AG10803 (cell line): ENCODE data around the gene RAI1.

Experiments used
- DNase-seq: peaks from one replicate; pipeline ENCODE4 v3.0.0; 2010; ENCODE audit warnings: low read depth
- H3K4me3 ChIP-seq: 2 replicates; pipeline ENCODE4 v1.5.1; 2011; ENCODE audit warnings: mild to moderate bottlenecking, low read length, control low read depth
- TF ChIP-seq, protein P1 (sequence below): conservative IDR thresholded peaks from 2 replicates; pipeline ENCODE4 v1.5.1; 2011; ENCODE audit warnings: mild to moderate bottlenecking, low read length, control low read depth, inconsistent platforms

The RAI1 gene

DNA sequence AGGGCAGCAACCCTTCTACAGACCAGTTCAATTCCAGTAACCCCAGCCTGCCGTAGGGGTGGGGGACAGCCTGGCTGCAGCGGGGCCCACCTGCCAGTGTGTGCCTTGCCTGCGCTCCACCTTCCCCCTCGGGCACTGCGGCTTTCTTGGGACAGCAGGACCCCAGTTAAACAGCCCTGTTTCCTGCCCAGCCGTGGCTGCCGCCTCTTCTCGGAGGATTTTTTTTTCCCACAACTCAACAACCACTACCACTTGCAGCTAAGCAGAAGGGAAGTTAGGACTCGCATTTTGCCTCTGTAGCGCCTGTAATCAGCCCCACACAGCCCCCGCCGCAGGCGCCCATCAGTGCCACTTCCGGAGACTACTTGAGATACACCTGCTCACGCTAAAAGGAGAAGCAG is 76.1 kb downstream of the RAI1 start:
- TF ChIP-seq, protein P1, sequence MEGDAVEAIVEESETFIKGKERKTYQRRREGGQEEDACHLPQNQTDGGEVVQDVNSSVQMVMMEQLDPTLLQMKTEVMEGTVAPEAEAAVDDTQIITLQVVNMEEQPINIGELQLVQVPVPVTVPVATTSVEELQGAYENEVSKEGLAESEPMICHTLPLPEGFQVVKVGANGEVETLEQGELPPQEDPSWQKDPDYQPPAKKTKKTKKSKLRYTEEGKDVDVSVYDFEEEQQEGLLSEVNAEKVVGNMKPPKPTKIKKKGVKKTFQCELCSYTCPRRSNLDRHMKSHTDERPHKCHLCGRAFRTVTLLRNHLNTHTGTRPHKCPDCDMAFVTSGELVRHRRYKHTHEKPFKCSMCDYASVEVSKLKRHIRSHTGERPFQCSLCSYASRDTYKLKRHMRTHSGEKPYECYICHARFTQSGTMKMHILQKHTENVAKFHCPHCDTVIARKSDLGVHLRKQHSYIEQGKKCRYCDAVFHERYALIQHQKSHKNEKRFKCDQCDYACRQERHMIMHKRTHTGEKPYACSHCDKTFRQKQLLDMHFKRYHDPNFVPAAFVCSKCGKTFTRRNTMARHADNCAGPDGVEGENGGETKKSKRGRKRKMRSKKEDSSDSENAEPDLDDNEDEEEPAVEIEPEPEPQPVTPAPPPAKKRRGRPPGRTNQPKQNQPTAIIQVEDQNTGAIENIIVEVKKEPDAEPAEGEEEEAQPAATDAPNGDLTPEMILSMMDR = no peak
- no peak for DNase-seq
- H3K4me3 ChIP-seq = no peak overlapping the region

DNA sequence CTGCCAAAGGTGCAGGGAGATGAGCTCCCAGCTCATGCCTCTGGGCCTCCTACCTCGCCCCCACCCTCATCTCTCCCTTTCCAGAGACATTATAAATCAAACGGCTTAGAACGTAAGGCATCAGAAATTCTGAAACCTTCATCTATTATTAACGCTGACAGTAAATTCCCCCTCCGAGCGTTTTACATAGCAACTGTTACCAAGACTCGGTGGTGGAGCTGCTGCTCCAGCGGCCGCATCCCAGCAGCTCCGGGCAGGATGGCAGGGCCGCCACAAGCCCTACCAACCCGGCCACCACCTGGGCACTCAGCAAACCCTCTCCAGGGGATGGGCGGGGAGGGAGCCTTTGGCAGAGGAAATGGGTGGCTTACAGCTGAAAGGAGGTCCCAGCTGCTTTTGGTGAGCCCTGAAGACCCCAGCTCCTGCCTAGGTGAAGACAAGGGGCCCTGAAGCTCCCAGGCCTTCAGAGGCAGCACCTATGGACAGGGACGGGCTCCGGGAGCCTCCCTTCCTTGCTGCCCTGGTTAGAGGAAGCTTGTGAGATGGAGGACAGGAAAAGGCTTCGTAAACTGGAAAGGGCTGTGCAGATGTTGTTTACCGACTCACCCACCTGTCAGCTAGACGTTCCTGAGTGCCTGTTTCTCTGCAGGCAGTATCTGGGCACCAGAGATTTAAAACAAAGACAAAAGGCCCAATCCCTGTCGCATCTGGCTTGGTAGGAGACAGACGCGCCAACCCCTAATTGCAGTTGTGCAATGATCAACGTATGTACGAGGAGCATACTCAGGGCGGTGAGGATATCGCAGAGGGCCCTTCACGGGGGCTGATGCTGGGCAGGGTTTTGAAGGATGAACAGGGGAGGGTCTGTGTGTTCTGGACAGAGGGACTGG is 76.9 kb downstream of the RAI1 start:
- H3K4me3 ChIP-seq = no peak overlapping the region
- no peak for DNase-seq
- TF ChIP-seq, protein P1 = no peak

DNA sequence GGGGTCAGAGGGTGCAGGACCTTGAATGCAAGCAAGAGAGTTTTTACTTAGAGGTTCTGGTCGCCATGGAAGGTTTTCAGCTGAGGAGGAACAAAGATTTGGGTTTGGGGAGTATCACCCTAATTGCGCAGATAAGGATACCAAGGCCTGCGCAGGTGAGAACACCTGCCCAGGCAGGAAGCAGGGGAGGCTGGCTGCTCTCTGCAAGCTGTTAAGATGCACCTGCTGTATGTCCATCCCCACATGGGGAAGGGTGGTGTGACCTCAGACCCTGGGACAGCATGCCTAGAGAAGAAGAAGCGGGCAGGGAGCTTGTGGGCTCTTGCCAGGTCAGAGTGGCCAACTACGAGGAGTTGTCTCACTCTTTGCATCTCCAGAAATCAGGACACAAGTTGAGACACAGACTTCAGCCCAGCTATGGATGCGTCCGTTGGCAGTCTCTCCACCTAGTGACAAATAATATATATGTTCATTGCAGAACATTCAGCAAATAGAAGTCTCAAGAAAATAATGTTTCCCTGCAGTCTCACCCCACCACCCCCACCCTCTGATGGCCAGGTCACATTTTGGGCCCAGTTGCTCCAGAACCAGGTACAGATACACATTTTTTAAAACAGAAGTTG is 77.8 kb downstream of the RAI1 start:
- no peak overlapping the region for H3K4me3 ChIP-seq
- no peak for DNase-seq
- TF ChIP-seq, protein P1 = no peak

DNA sequence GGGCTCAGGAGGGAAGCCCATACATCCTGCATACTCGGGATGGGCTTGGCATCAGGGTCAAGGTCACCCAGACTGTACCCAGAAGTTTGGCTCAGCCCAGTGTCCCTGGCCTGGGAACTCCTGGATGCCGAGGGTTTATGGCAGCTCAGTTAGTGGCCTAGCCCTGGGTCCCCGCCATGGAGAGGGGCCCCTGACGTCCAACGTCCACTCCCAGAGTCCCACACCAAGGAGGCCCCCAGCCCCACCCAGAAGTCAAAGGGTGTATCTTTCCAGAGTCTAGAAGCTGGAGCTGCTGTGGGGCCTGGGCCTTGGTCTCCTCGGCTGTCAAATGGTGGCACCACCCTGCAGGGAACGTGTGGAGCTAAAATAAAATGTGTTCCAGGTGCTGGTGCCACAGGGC is 79.1 kb downstream of the RAI1 start:
- TF ChIP-seq, protein P1 = no peak
- H3K4me3 ChIP-seq = no peak overlapping the region
- no peak for DNase-seq

DNA sequence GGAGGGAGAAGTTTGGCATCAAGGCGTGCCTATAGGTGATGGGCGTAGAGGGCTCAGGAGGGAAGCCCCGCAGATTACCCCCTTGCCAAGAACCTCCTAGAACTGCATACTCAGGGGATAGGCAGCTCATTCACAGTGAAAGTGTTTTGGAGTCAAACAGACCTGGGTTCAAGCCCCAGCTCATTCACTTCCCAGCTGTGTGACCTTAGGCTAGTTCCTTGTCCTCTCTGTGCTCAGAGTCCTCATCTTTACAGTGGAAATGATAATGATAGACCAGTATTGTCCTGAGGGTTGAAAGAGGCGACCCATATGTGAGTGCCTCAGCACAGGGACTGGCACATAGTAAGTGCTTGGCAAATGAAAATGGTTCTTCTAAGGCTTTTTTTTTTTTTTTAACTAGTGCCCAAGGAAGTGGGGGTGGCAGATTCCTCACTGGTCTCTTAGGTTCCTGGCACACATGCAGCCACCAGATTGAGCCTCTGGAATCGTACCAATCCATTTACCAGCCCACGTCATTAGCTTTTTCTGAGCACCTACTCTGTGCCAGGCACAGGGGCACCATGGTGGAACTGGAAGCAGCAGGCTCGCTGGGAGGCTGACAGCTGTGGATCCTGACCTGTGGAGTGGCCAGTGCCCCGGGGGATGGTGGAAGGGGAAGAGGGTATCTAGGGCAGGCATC is 79.8 kb downstream of the RAI1 start:
- no peak overlapping the region for H3K4me3 ChIP-seq
- TF ChIP-seq, protein P1 = no peak
- DNase-seq = no peak

DNA sequence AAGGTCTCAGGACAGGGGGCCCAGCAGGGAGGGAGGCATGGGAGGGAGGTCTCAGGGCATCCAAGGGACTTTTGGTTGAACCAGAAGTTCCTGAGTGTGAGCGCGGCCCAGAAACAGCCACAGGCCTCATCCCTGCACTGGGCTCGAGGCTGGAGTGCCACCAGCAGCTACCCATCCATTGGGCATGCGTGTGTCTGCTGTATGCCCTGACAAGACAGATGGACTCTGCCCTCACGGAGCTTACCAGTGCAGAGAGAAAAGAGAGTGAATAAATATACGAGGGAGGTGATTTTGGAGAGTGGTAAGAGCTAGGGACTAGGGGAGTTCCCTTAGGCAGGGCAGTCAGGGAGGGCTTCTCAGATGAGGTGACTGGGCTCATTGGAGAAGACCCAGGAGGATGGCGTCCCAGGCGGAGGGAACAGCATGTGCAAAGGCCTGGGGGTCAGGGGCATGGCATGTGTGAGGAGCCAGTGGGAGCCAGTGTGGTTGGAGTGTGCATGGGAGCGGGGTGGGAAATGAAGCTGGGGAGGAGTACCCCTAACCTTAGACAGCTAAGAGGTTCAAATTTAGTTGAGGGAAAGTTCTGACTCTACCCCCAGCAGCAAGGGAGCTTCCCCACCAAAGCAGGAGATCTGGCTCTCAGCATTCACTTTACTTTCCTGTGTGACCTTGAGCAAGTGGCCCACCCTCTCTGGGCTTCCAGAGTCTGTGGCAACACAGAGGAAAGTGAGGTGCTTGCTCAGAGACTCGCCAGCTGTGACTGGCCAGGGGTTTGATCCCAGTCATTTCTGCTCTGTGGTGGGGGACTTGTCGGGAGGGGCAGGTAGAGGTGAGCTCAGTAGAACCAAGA is 80.9 kb downstream of the RAI1 start:
- DNase-seq = no peak
- TF ChIP-seq, protein P1 = no peak
- no peak overlapping the region for H3K4me3 ChIP-seq
